NCI-H446 treated with DMSO at 0.1 percent for 48 hours (cell line): Measurements from ENCODE around the gene HSDL1.

Source experiments
- DNase-seq: peaks from one replicate; lab custom pipeline; 2025; lab: John Stamatoyannopoulos, UW

The HSDL1 gene

DNA sequence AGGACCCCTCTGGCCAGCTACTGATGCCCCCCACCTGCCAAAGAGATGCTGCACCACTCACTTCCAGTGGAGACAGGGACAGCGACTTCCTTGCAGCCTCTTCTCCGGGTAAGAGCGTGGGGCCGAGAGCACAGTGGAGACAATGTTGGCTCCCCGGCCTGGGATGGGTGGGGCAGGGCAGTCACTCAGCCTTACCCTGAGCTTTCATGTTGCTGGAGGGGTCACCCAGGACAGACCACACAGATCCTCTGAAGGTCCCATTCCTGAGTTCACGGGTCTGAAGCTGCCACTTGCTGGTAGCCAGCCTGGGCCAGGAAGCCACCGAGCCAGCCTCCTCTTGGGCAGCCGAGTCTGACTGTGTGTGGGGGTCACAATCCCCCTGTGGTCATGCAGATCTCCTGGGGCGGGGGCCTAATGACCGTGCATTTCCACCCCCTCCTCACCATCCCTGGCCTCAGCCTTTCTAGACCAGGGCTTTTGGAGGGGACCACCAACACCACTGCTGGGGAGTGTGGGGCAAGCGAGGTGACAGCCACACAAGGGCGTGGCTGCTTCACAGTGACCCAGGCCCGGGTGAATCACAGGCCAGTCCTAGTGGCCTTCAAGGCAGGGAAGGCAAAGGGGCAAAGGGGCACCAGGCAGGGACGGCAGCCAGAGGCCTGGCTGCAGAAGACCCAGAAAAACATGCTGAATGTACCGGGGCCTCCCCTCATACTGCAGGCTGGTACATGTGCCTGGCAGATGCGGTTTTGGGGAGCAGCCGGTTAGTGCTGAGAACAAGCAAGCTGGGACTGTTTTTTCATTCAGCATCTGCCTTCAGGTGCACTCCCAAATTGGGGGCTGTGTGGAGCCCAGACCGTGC lies 31.4 kb upstream of the HSDL1 start:
- DNase-seq = no peak

DNA sequence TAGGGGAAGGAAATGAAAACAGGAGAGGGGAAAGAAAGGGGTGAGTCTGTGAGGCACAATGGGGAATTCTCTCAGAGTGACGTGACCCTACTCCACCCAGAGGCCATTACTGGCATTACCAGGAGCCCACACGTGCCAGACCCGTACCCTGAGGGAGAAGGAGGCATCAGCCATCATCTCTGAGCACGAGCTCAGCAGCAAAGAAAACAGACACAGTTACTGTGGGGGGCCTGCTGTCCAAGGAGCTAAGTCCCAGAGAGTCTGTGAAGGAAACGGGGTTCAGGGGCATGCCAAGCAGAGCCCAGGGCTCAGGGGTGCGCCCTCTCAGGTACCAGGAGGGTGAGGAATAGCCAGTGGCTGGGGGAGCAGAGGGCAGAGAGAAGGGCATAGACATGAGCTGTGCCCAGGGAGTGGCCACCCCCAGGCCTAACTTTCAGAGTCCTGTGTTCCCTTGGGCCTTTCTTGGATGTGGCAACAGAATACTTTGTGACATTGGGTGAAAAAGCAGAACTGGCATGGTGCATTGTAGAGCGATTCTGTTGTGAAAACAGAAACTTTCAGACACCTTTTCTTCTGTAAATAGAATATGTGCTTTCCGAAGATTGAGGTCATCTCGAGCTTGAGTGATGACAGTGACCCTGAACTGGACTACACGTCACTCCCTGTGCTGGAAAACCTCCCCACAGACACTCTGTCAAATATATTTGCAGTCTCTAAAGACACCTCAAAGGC lies 30.5 kb upstream of the HSDL1 start:
- no peak for DNase-seq

DNA sequence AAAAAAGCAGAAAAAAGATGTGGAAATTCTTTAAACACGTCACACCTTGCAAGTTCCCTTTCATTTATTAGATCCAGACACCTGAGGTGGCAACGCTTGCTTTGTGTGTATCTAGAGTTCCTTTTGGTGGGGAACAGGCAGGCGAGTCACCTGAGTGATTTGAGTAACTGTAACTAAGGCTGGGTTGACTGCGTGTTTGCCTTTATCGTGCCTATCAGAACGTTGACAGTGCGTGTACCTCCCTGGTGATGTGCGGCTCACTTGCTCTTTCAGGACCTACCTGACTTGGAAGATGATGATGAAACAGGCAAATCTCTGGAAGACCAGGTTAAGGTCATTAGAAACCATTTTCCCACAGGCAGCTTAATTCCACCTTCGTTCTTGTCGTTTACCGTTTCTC lies 29.4 kb upstream of the HSDL1 start:
- no peak for DNase-seq

DNA sequence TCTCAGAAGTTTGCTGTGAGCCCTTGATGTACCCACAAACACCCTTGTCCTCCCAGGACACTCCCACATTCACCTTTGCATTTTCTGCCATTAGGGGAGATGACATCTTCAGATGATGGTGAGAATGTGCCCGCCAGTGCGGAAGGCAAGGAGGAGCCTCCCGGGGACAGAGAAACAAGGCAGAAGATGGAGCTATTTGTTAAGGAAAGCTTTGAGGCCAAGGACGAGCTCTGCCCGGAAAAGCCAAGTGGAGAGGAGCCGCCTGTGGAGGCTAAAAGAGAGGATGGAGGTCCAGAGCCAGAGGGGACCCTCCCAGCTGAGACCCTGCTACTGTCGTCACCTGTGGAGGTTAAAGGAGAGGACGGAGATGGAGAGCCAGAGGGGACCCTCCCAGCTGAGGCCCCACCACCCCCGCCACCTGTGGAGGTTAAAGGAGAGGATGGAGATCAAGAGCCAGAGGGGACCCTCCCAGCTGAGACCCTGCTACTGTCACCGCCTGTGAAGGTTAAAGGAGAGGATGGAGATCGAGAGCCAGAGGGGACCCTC lies 24.9 kb upstream of the HSDL1 start:
- DNase-seq = no peak

DNA sequence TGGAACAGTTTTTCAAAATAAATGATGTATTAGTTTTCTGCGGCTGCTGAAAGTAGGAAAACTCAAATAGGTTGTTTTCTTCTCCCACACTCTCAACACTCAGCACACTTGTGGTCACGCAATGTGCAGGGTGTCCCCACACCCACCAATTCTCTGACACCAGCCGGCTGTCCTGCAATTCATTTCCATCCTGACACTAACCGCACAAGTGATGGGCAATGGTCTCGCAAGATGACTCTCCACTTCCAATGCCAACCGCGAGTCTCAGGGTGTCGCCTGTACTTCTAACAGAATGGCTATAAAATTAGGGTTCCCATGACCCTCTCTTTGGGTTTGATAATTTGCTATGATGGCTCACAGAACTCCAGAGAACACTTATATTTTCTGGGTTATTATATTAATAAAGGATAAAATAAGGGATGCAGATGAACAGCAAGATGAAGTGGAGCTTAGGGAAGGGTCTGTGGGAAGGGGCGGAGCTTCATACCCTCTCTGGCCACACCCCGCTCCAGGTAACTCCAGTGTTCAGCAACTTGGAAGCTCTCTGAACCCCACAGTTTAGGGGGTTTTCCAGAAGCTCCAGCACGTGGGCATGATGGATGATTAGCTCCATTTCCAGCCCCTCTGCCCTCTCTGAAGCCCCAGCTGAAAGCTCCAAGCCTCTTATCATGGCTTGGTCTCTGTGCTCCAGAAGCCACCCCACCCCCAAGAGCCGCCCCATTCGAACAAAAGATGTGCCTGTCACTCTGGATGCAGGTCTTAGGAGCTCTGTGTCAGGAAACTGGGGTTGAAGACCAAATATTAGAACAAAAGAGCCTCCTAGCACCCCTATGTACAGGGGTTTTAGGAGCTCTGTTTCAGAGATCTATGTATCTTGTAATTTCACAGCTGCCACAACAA lies 22.1 kb upstream of the HSDL1 start:
- DNase-seq = no peak

DNA sequence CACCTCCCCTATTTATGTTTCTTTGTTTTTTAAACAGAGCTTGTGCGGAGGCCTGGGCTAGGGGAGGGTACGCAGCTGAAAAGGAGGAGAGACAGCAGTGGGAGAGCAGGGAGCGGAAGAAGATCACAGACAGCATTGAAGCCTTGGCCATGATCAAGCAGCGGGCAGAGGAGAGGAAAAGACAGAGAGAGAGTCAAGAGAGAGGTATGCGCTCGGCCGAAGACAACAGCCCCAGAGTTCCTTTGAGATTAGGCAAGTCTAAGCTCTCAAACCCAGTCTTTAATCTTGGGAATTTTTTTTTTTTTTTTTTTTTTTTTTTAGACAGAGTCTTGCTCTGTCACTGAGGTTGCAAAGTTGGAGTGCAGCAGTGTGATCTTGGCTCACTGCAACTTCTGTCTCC lies 20.8 kb upstream of the HSDL1 start:
- DNase-seq = no peak

DNA sequence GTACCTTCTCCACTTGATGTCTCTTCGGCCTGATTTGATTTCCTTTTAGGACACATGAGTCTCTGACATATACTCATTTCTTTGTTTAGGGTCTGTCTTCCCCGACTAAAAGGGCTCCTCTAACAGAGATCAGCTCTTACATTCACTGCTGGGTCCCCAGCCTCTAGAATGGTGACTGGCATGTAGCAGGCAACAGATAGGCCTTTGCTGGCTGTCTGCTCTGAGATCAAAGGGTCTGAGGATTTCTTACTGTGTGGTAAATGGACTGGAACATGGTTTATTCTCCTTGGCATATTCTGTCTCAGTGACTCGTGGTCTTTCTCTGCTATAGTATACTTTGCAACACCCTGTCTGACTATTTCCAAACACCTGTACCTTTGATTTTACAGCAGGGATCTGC lies 16.8 kb upstream of the HSDL1 start:
- no peak for DNase-seq

DNA sequence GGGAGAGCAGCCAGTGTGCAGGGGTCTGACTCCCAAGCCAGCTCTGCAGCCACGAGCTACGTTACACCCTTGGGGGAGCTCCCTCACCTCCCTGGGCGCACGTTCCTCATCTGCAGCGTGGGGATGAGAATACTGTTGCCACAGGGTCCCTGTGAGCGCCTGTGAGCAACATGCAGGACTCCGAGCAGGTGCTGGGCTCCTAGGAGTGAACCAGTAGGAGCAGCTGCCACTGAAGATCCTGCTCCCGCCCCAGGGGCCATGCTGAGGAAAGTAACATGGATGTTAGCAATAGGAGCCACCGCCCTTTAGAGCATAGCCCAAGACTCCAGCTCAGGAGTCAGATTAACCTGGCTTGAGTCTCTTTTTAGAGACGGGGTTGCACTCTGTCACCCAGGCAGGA lies 16.1 kb upstream of the HSDL1 start:
- DNase-seq = no peak

DNA sequence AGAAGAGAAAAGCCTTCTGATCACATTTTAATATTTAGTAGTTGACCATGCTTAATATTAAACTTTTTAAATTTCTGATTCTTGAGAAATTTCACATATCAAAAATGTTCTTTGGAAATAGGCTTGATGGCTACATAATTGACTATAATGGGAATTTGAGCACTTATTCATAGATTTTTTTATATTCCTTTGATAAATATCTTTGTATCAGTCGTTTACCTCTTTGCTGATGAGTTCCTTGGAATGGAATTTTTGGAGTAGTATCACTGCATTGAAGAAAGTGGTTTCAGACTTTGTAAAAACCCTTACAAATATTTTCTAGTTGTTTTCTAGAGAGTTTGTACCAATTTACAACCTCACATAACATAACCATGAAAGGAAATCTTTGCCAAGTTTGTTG lies 14.8 kb upstream of the HSDL1 start:
- DNase-seq = no peak

DNA sequence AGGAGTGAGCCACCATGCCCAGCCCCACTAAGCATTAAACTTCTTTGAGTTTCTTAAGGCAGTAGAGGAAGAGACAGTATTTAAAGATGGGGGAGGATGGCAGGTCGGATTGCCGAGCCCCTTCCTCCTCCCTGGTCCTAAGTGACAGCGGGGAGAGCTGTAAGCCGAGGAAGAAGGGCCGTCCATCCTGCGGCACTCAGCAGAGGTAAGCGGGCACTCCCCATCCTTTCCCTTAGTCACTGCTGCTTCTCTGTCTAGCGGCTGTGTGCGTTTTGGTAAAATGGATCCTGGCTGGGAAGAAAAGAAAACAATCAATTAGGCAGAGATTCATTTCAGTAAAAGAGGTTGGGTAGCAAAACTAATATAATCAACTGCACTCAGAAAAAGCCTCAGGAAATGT lies 14.0 kb upstream of the HSDL1 start:
- no peak for DNase-seq

DNA sequence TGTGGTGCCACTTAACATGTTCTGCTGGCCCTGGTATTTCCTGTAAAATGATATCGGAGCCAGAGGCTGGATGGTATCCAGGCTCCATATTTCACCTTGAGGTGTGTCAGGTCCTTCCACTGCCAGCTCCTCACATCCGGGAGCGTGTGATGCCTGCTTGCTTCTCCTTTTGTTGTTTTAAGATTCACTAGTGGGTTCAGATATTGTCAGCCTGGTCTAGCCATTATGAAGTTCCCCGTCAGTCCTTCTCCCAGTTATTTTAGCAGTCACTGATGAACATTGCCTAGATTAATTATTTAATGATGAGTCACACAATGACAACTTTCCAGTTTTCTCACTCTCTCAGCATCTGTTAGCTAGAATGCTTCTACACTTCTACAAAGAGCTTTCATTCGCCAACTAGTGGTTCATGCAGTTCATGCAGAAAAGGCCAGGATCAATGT lies 11.4 kb upstream of the HSDL1 start:
- no peak for DNase-seq

DNA sequence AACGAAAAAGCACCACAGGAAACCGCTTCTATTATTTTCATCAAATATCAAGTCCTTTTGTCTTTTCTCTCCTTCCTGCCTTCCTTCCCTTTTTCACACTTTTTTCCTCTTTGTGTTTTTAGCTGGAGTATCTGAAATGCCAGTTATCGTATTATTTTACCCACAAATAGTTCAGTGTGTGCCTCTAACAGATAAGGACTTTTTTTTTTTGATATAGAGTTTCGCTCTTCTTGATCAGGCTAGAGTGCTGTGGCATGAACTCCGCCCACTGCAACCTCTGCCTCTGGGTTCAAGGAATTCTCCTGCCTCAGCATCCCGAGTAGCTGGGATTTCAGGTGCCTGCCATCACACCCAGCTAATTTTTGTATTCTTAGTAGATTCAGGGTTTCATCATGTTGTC lies 10.8 kb upstream of the HSDL1 start:
- DNase-seq = no peak

DNA sequence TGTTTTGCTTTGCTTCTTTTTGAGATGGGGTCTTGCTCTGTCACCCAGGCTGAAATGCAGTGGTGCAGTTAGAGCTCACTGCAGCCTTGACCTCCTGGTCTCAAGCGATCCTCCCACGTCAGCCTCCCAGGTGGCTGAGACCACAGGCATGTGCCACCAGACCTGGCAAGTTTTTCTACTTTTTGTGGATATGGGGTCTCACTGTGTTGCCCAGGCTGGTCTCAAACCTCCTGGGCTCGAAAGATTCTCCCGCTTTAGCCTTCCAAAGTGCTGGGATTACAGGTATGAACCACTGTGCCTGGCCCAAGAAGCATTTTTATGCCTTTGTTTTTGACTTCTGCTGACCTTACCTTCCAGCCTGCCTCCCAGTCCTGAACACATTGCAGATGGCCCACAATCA lies 10.2 kb upstream of the HSDL1 start:
- DNase-seq = no peak

DNA sequence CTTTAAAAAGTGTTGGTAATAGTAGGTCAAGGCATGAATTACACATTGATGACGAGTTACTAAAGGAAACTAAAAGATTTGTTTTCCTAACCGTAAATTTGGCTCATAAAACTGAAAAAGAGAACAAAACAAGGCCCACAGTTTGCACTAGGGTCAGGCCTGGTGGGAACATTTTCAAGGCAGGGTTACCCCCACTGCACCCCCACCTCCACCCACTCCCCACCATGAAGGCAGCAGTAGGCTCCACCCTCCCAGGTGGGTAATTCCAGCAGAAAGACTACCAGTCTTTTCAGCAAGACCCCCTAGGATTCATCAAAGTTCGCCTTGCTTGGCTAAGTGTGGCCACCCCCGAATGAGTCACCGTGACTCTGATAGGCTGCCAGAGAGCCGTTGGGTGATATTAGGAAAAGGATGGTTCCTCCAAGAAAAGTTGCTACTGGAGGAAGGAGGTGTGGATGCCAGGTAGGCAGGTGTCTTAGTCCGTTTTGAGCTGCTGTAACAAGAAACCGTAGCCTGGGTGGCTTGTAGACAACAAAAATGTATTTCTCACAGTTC lies 8.8 kb upstream of the HSDL1 start:
- DNase-seq = no peak

DNA sequence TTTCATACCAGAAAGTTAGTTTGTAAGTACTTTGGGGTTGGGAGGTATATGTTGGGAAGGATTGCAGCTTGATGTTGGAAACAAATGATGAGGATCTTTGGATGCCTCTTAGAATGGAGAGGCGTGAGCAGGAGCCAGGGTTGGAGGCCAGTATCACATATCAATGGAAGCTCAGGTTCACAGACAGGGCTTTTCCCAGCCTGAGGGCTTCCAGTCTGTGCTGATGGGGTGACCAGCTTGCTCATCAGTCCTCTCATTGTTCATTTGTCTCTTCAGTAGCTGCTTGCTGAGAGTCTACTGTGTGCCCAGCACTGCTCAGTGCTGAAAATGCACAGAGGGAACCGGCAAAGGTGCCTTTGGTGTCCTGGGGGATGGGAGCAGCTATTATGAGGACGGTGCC lies 5.9 kb upstream of the HSDL1 start:
- no peak for DNase-seq

DNA sequence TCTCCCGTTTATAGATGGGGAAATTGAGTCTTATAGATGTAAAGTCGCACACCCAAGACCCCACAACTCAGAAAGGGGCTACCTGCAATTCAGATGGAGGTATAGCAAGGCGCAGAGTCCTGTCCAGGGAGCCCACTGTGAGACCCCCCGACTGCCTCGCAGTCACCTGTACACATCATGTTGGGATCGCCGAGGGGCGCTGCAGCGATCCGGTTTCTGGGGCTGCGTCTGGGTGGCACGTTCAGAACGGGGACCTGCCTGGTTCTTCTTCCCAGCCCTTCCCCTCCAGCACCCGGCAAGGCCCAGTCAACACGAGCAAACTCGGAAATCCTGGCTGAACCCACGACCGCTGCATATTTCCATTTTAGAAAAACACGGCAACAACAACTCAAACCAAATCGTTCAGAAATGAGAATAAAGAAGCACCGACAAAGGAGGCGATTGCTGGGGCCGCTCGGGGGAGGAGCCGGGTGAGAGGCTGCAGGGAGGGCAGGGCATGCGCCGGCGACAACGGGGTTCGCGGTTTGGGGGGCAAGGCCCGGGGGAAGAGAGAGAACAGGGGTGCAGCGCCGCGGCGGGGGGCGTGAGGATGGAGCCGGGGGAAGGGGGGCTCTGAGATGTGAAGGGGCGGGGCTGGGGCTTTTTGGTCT lies 643 bp downstream of the HSDL1 start:
- DNase-seq = no peak

DNA sequence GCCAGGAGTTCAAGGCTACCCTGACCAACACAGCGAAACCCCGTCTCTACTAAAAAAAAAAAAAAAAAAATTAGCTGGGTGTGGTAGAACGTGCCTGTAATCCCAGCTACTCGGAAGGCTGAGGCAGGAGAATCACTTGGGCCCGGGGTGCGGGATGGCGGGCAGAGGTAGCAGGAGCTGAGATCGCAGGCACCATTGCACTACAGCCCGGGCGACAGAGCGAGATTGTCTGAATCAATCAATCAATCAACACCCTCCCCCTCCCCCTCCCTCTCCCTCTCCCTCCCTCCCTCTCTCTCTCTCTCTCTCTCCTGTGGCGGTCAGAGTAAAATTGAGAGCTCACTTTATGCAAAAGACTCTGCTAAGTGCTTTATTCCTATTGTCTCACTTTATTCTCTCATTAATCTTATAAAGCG lies 1.2 kb downstream of the HSDL1 start:
- DNase-seq = no peak

DNA sequence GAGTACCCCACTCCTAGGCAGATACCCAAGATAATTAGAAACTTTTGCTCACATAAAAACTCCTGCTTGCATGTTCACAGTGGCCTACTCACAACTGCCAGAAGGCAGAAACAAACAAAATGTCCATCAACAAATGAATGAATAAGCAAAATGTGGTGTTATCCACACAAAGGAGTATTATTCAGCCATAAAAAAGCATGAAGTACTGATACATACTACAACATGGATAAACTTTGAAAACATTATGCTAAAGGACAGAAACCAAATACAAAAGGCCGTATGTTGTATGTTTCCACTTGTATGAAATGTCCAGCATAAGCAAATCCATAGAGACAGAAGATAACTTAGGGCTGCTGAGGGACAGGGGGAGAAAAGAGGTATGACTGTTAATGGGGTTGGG lies 1.9 kb downstream of the HSDL1 start:
- DNase-seq = no peak

DNA sequence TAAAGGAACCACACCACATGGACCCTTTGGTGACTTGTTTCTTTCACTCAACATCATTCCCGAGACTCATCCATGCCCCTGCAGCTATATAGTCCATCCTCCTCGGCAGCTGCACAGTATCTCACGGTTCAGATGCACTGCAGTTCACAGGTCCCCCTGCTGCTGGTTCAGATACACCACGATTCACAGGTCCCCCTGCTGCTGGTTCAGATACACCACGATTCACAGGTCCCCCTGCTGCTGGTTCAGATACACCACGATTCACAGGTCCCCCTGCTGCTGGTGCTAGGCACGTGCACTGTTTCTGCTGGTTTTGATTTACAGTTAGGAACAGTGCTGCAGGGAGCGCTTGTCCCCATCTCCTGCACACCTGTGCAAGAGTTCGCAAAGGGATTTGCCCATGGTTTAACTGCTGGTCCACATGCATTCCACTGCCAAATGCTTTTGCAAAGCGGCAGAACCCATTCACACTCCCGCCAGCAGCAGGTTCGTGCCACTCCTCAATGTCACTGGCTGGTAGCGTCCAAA lies 3.8 kb downstream of the HSDL1 start:
- DNase-seq = no peak

DNA sequence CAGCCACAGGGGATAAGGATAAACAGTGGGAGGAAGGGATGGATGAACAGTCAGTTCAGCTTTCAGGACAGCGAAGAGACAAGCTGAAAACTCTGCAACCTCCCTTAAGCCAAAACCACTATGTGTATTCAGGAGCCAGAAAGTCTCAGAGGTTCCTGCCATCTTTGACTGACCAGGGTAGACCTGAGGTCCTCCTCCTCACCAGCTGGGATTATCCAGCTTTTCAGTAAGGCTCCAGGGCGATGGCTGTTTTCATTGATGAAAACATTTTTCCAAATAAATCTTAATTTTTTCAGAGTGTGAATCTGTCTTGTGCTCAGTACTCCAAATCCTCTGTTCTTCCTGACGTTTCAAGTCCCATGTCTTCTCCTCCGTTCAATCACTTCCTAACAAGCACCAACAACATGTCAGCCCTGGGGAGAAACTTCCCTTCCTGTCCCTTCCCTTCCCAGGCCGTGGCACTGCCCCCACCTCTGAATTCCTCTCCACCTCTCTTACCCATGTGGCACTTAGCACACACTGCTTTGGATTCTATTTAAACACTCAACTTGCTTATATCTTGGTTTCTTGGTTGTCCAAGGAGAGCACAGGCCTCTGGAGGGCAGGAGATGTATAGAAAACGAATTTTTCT lies 5.2 kb downstream of the HSDL1 start:
- no peak for DNase-seq
